ENCODE measurements around the gene SCLY. TPM values are rescaled to one million over a fixed set of nuclear protein-coding genes. Genes with fewer than 3 reads are reported as not detected.
"Not testable (repeated sequence)": the region's sequence is repeated elsewhere in the genome, so short reads cannot be mapped to it uniquely, and the experiment has no call there.

SCLY gene
- total RNA-seq, 1 experiment from 2014 or later: 69.9 TPM

GRCh38 chr2:238114851-238115660 is 54.3 kb downstream of the SCLY start:
- Histone ChIP-seq H3K9me3 (ENCODE audit: low read depth, low read length, poor library complexity, severe bottlenecking) (no peaks in the 10 kb centered on the region), H3K36me3 (ENCODE audit: insufficient read depth, low read length, poor library complexity, severe bottlenecking) (no peaks in the 10 kb centered on the region), H3K27ac (ENCODE audit: low read depth, low read length, poor library complexity, severe bottlenecking) (no peak overlapping the region), H3K27me3 (replicated peaks; ENCODE audit: insufficient read depth, low read depth, low read length, poor library complexity) (no peaks in the 10 kb centered on the region), H3K4me3 (ENCODE audit: low read depth, low read length, poor library complexity, severe bottlenecking) (no peak overlapping the region), H3K4me1 (ENCODE audit: insufficient read depth, low read length, poor library complexity, severe bottlenecking) (no peaks in the 10 kb centered on the region)
- intact Hi-C loops (cut with micrococcal nuclease; ENCODE audit: unreplicated experiment): no loop called here
- ChIA-PET CTCF (no interaction called here), POLR2A (ENCODE audit: low non-redundant PET) (no interaction called here)
- no peak for DNase-seq (ENCODE audit: low spot score)
- BruUV-seq (replicated peaks): no TSS peak
- no peak for TF ChIP-seq EZH2 (IDR thresholded peaks at IDR 0.05; ENCODE audit: borderline replicate concordance, low read depth, low read length, poor library complexity, severe bottlenecking)
- no peak for TF ChIP-seq CTCF (conservative IDR thresholded peaks at IDR 0.05; ENCODE audit: low read depth, low read length)

GRCh38 chr2:238115709-238116108 is 54.9 kb downstream of the SCLY start:
- H3K27ac ChIP-seq (ENCODE audit: low read depth, low read length, poor library complexity, severe bottlenecking); H3K27me3 ChIP-seq (replicated peaks; ENCODE audit: insufficient read depth, low read depth, low read length, poor library complexity); H3K4me3 ChIP-seq (ENCODE audit: low read depth, low read length, poor library complexity, severe bottlenecking); H3K9me3 ChIP-seq (ENCODE audit: low read depth, low read length, poor library complexity, severe bottlenecking); H3K4me1 ChIP-seq (ENCODE audit: insufficient read depth, low read length, poor library complexity, severe bottlenecking); DNase-seq (ENCODE audit: low spot score); H3K36me3 ChIP-seq (ENCODE audit: insufficient read depth, low read length, poor library complexity, severe bottlenecking); CTCF ChIA-PET; POLR2A ChIA-PET (ENCODE audit: low non-redundant PET); BruUV-seq (replicated peaks); intact Hi-C loops (cut with micrococcal nuclease; ENCODE audit: unreplicated experiment): not testable (repeated sequence)

DNA sequence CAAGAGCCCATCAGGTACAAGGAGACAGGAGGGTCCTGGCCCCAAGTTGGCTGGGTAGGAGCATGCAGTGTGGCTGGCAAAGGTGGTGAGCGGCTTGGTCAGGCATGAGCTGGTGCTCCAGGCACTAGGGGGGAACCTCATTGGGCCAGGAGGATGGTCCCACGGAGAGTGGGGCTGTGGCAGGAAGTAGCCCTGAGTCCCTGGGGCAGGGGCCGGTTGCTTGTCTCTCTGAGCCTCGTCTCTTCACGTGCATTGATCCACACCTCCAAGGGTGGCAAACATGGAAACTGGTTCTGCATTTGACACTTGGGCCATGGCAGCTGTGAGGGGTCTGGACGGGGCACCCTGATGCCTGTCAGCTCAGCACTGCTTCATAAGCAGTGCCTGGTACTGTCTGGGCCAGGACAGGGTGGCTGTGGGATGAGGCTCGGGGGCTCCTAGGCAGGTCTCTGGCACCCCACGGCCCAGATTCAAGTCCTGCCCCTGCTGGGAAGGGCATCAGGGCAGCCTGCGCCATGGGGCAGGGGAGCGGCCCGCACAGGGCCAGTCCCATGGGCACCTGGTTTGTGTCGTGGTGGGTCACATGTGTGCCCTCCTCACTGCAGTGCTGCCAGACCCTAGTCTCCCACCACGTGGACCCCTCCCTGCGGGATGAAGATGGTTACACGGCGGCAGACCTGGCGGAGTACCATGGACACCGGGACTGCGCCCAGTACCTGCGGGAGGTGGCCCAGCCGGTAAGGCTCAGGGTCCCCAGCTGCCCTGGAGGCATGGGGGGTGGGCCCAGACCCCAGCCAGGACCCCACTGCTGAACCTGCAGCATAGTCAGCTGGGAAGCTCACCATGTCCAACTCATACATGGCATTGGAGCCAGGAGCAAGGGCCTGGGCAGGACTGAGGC is 55.7 kb downstream of the SCLY start:
- H3K36me3 ChIP-seq (ENCODE audit: insufficient read depth, low read length, poor library complexity, severe bottlenecking): no peaks in the 10 kb centered on the region

More for the DNA sequence above, 55.7 kb downstream of the SCLY start:
- Histone ChIP-seq H3K4me3 (ENCODE audit: low read depth, low read length, poor library complexity, severe bottlenecking) (no peak overlapping the region), H3K9me3 (ENCODE audit: low read depth, low read length, poor library complexity, severe bottlenecking) (no peaks in the 10 kb centered on the region), H3K4me1 (ENCODE audit: insufficient read depth, low read length, poor library complexity, severe bottlenecking) (no peaks in the 10 kb centered on the region), H3K27me3 (replicated peaks; ENCODE audit: insufficient read depth, low read depth, low read length, poor library complexity) (no peaks in the 10 kb centered on the region), H3K27ac (ENCODE audit: low read depth, low read length, poor library complexity, severe bottlenecking) (no peak overlapping the region)
- CTCF ChIA-PET: no interaction called here
- intact Hi-C loops (cut with micrococcal nuclease; ENCODE audit: unreplicated experiment): no loop called here
- BruUV-seq (replicated peaks): no TSS peak
- no peak for TF ChIP-seq CTCF (conservative IDR thresholded peaks at IDR 0.05; ENCODE audit: low read depth, low read length)
- DNase-seq (ENCODE audit: low spot score): no peak
- POLR2A ChIA-PET (ENCODE audit: low non-redundant PET): no interaction called here
